GM12892 (cell line): Measurements from ENCODE around the gene LPCAT3.

Experiments
- POLR2A ChIP-seq: IDR thresholded peaks from 2 replicates; pipeline ENCODE4 v1.6.1; 2011; ENCODE audit warnings: low read depth, low read length, control low read depth
- POLR2AphosphoS5 ChIP-seq: IDR thresholded peaks from 2 replicates; pipeline ENCODE4 v1.6.1; 2011; ENCODE audit warnings: low read depth, low read length, control low read depth

GRCh38 chr12:6965714-6966113 is 52.6 kb downstream of the LPCAT3 start:
- TF ChIP-seq POLR2A: no peak
- TF ChIP-seq POLR2AphosphoS5: no peak
